Keratinocyte (primary cell): ENCODE results near the gene SRRM5. TPM values are rescaled to one million over a fixed set of nuclear protein-coding genes. Genes with fewer than 3 reads are reported as not detected.

Experiments
- DNase-seq: peaks from one replicate; pipeline ENCODE4 v3.0.0-alpha.2; 2011; ENCODE audit warnings: low read depth, missing footprints, low spot score
- FAIRE-seq: peaks from 2 replicates; lab custom pipeline; 2011; peaks lifted over from hg19 to GRCh38; lab: Jason Lieb, UNC
- H2AFZ ChIP-seq: 2 replicates; pipeline ENCODE4 v1.6.0; 2012; ENCODE audit warnings: low read length, control low read depth, inconsistent platforms; ENCODE audit not compliant: control insufficient read depth
- H3K27ac ChIP-seq: 2 replicates; pipeline ENCODE4 v1.5.1; 2011; ENCODE audit warnings: low read length; ENCODE audit not compliant: control insufficient read depth, insufficient read depth
- H3K27me3 ChIP-seq: 3 replicates; pipeline ENCODE4 v1.6.0; 2011; ENCODE audit warnings: low read length; ENCODE audit not compliant: control insufficient read depth, insufficient read depth; ENCODE audit errors: extremely low read depth
- H3K36me3 ChIP-seq, 2 experiments: 2 replicates in 1 of 2; 3 replicates in 1 of 2; pipeline ENCODE4 v1.5.1; 2011; ENCODE audit warnings: low read length in 2 of 2, mild to moderate bottlenecking in 1 of 2; ENCODE audit not compliant: control insufficient read depth in 2 of 2, insufficient read depth in 2 of 2; ENCODE audit errors: extremely low read depth in 1 of 2
- H3K4me1 ChIP-seq: 3 replicates; pipeline ENCODE4 v1.5.1; 2011; ENCODE audit warnings: low read length; ENCODE audit not compliant: control insufficient read depth, insufficient read depth; ENCODE audit errors: extremely low read depth
- H3K4me2 ChIP-seq: 3 replicates; pipeline ENCODE4 v1.6.0; 2011; ENCODE audit warnings: low read depth, low read length; ENCODE audit not compliant: control insufficient read depth, insufficient read depth; ENCODE audit errors: extremely low read depth
- H3K4me3 ChIP-seq, 3 experiments: fragments of 200-600 bp in 1 of 3; sonication (generic) in 1 of 3; 2 replicates in 2 of 3; 3 replicates in 1 of 3; pipeline ENCODE4 v1.5.1; 2011 to 2016; ENCODE audit warnings: low read length in 3 of 3, mild to moderate bottlenecking in 3 of 3, control low read depth in 2 of 3, inconsistent platforms in 1 of 3, low read depth in 1 of 3, mixed read lengths in 1 of 3, mixed run types in 1 of 3, moderate library complexity in 1 of 3; ENCODE audit not compliant: control insufficient read depth in 2 of 3, insufficient read depth in 2 of 3; ENCODE audit errors: extremely low read depth in 1 of 3
- H3K79me2 ChIP-seq: 2 replicates; pipeline ENCODE4 v1.6.0; 2012; ENCODE audit warnings: low read length; ENCODE audit not compliant: control insufficient read depth, insufficient read depth
- H3K9ac ChIP-seq: 3 replicates; pipeline ENCODE4 v1.6.0; 2011; ENCODE audit warnings: low read length; ENCODE audit not compliant: control insufficient read depth, insufficient read depth; ENCODE audit errors: extremely low read depth
- H3K9me1 ChIP-seq: 3 replicates; pipeline ENCODE4 v1.6.0; 2011; ENCODE audit warnings: low read length; ENCODE audit not compliant: control insufficient read depth, insufficient read depth; ENCODE audit errors: extremely low read depth
- H3K9me3 ChIP-seq: 2 replicates; pipeline ENCODE4 v1.5.1; 2012; ENCODE audit warnings: low read depth, low read length; ENCODE audit not compliant: control insufficient read depth
- H4K20me1 ChIP-seq: 3 replicates; pipeline ENCODE4 v1.6.0; 2011; ENCODE audit warnings: low read length; ENCODE audit not compliant: control insufficient read depth, insufficient read depth; ENCODE audit errors: extremely low read depth
- EZH2 ChIP-seq: IDR thresholded peaks from one replicate; pipeline ENCODE4 v1.6.1; 2012; ENCODE audit warnings: inconsistent platforms, mild to moderate bottlenecking, low read length, moderate library complexity
- dilution Hi-C: fragments of 300-500 bp; cut with MboI; formaldehyde crosslinking; loops from one replicate; pipeline ENCODE4 v1.7.0; 2020; ENCODE audit warnings: low sequenced_read_pairs; ENCODE audit not compliant: extremely low pct_ligation_motif_present
- polyA plus RNA-seq, 5 experiments: library from polyadenylated mRNA; depleted of rRNA in 3 of 5; stranded (reverse) in 3 of 5; stranded (forward) in 1 of 5; unstranded in 1 of 5; fragments of >200 nt; gene quantifications; 1 replicate in 1 of 5; 2 replicates in 3 of 5; 3 replicates in 1 of 5; pipeline versions ENCODE4 v1.2.1 to v1.2.3, GENCODE V29; 2011 to 2012; ENCODE audit warnings: missing spikeins in 2 of 5, low read depth in 1 of 5, low replicate concordance in 1 of 5
- TF ChIP-seq, protein P1 (sequence below), 3 experiments: IDR thresholded peaks in 1 of 3; conservative IDR thresholded peaks in 1 of 3; optimal IDR thresholded peaks in 1 of 3; 2 replicates in 2 of 3; 3 replicates in 1 of 3; pipeline versions ENCODE3 to v1.5.1; 2011; ENCODE audit warnings: low read length in 3 of 3, mild to moderate bottlenecking in 3 of 3, moderate library complexity in 2 of 3, control low read depth in 1 of 3, inconsistent platforms in 1 of 3; ENCODE audit not compliant: insufficient read depth in 2 of 3; ENCODE audit errors: extremely low read depth in 1 of 3

SRRM5 gene
- polyA plus RNA-seq, 1 donor (not counting 4 experiments of a cell fraction or from before 2014, with no cell fraction given) = 0.03 TPM

GRCh38 chr19:43642531-43642930 is 30.6 kb downstream of the SRRM5 start:
- Histone ChIP-seq H3K9me1 (no peaks in the 10 kb centered on the region), H3K36me3 (no peaks in the 10 kb centered on the region), H3K27ac (no peak overlapping the region), H4K20me1 (no peaks in the 10 kb centered on the region), H3K9ac (no peak overlapping the region), H3K4me3 (no peak overlapping the region), H3K27me3 (peaks cover 15% of the 10 kb centered on the region), H3K79me2 (no peaks in the 10 kb centered on the region), H2AFZ (no peak overlapping the region), H3K4me2 (no peak overlapping the region), H3K4me1 (peaks cover 7% of the 10 kb centered on the region), H3K9me3 (no peaks in the 10 kb centered on the region)
- no peak for FAIRE-seq
- dilution Hi-C loops = no loop called here
- TF ChIP-seq, protein P1, sequence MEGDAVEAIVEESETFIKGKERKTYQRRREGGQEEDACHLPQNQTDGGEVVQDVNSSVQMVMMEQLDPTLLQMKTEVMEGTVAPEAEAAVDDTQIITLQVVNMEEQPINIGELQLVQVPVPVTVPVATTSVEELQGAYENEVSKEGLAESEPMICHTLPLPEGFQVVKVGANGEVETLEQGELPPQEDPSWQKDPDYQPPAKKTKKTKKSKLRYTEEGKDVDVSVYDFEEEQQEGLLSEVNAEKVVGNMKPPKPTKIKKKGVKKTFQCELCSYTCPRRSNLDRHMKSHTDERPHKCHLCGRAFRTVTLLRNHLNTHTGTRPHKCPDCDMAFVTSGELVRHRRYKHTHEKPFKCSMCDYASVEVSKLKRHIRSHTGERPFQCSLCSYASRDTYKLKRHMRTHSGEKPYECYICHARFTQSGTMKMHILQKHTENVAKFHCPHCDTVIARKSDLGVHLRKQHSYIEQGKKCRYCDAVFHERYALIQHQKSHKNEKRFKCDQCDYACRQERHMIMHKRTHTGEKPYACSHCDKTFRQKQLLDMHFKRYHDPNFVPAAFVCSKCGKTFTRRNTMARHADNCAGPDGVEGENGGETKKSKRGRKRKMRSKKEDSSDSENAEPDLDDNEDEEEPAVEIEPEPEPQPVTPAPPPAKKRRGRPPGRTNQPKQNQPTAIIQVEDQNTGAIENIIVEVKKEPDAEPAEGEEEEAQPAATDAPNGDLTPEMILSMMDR (optimal IDR thresholded peaks at IDR 0.05 in 1 of 3, IDR thresholded peaks at IDR 0.05 in 1 of 3, conservative IDR thresholded peaks at IDR 0.05 in 1 of 3; ENCODE audit: extremely low read depth in 1 of 3, insufficient read depth in 2 of 3, low read length in 3 of 3) = no peak
- TF ChIP-seq EZH2 = no peak
- no peak for DNase-seq

GRCh38 chr19:43643326-43643725 is 31.4 kb downstream of the SRRM5 start:
- Histone ChIP-seq H3K9ac (no peak overlapping the region), H3K9me3 (no peaks in the 10 kb centered on the region)

More at GRCh38 chr19:43643326-43643725, 31.4 kb downstream of the SRRM5 start:
- Histone ChIP-seq H2AFZ (no peak overlapping the region), H3K27ac (no peak overlapping the region), H3K79me2 (no peaks in the 10 kb centered on the region), H3K27me3 (peaks cover 11% of the 10 kb centered on the region), H3K4me1 (peaks cover 7% of the 10 kb centered on the region), H3K4me3 (no peak overlapping the region), H4K20me1 (no peaks in the 10 kb centered on the region), H3K4me2 (no peak overlapping the region), H3K36me3 (peaks cover 0 to 2% of the 10 kb centered on the region in 2 experiments), H3K9me1 (no peaks in the 10 kb centered on the region)
- DNase-seq = no peak
- TF ChIP-seq, protein P1 (optimal IDR thresholded peaks at IDR 0.05 in 1 of 3, IDR thresholded peaks at IDR 0.05 in 1 of 3, conservative IDR thresholded peaks at IDR 0.05 in 1 of 3; ENCODE audit: extremely low read depth in 1 of 3, insufficient read depth in 2 of 3, low read length in 3 of 3) = no peak
- TF ChIP-seq EZH2 = no peak
- FAIRE-seq = no peak
- dilution Hi-C loops = no loop called here
